GM19455 (cell line): Measurements from ENCODE around the gene GTF2A1L.

Experiments used
- ATAC-seq: cut with Tn5 transposase; IDR thresholded peaks from one replicate; pipeline ENCODE4 v1.9.1; 2021; ENCODE audit not compliant: unreplicated experiment

The GTF2A1L gene

GRCh38 chr2:48728840-48729239, 111.2 kb downstream of the GTF2A1L start:
- ATAC-seq, result no peak
